Superior temporal gyrus (tissue), 1 donor: ENCODE measurements around the gene AGBL1.

Experiments
- DNase-seq: peaks from one replicate; pipeline ENCODE4 v3.0.0-alpha.2; 2016; ENCODE audit errors: extremely low spot score

Gene AGBL1

GRCh38 chr15:86236356-86237110 is 156.9 kb downstream of the AGBL1 start:
- DNase-seq, result no peak

GRCh38 chr15:86237111-86237500 is 157.4 kb downstream of the AGBL1 start:
- DNase-seq, result no peak

- DNase-seq, result no peak
Measured at GRCh38 chr15:86247249-86247955, 167.7 kb downstream of the AGBL1 start.

GRCh38 chr15:86255247-86255646 is 175.6 kb downstream of the AGBL1 start:
- DNase-seq, result no peak

GRCh38 chr15:86256628-86257027 is 177.0 kb downstream of the AGBL1 start:
- DNase-seq, result no peak

- DNase-seq, result no peak
Measured at GRCh38 chr15:86259589-86259988, 179.9 kb downstream of the AGBL1 start.

GRCh38 chr15:86263230-86263629 is 183.6 kb downstream of the AGBL1 start:
- DNase-seq, result no peak

- no peak for DNase-seq
Measured at GRCh38 chr15:86266896-86267484, 187.3 kb downstream of the AGBL1 start.

- DNase-seq, result no peak
Measured at GRCh38 chr15:86267892-86268291, 188.2 kb downstream of the AGBL1 start.

GRCh38 chr15:86268558-86268957 is 188.9 kb downstream of the AGBL1 start:
- no peak for DNase-seq

- DNase-seq, result no peak
Measured at GRCh38 chr15:86273309-86273708, 193.6 kb downstream of the AGBL1 start.

- no peak for DNase-seq
Measured at GRCh38 chr15:86275361-86275760, 195.7 kb downstream of the AGBL1 start.

- DNase-seq, result no peak
Measured at GRCh38 chr15:86278586-86278985, 198.9 kb downstream of the AGBL1 start.

- no peak for DNase-seq
Measured at GRCh38 chr15:86284635-86285034, 205.0 kb downstream of the AGBL1 start.

GRCh38 chr15:86295511-86295910 is 215.8 kb downstream of the AGBL1 start:
- no peak for DNase-seq

GRCh38 chr15:86296769-86297168 is 217.1 kb downstream of the AGBL1 start:
- DNase-seq, result no peak

GRCh38 chr15:86300390-86301125 is 220.9 kb downstream of the AGBL1 start:
- no peak for DNase-seq

GRCh38 chr15:86311568-86312280 is 232.1 kb downstream of the AGBL1 start:
- no peak for DNase-seq

GRCh38 chr15:86312486-86312885 is 232.8 kb downstream of the AGBL1 start:
- DNase-seq, result no peak

GRCh38 chr15:86316216-86316615 is 236.5 kb downstream of the AGBL1 start:
- DNase-seq, result no peak

GRCh38 chr15:86316726-86317383 is 237.2 kb downstream of the AGBL1 start:
- DNase-seq, result no peak
